GM06990 (cell line): Measurements from ENCODE around the gene RPS24.

ENCODE experiments used
- DNase-seq: peaks from one replicate; pipeline ENCODE4 v3.0.0-alpha.2; 2011; ENCODE audit not compliant: insufficient read length; ENCODE audit errors: extremely low read depth
- H3K27me3 ChIP-seq: replicated peaks from 2 replicates; pipeline ENCODE4 v1.6.0; 2011; ENCODE audit warnings: low read length; ENCODE audit not compliant: control insufficient read depth, insufficient read depth
- H3K36me3 ChIP-seq: 2 replicates; pipeline ENCODE4 v1.5.1; 2011; ENCODE audit warnings: low read length; ENCODE audit not compliant: control insufficient read depth, insufficient read depth
- H3K4me3 ChIP-seq: replicated peaks from 2 replicates; pipeline ENCODE4 v1.5.1; 2011; ENCODE audit warnings: low read depth, mild to moderate bottlenecking, control low read depth, low read length
- TF ChIP-seq, protein P1 (sequence below): IDR thresholded peaks from 2 replicates; pipeline ENCODE4 v1.5.1; 2011; ENCODE audit warnings: low read length, control low read depth, mild to moderate bottlenecking, inconsistent platforms; ENCODE audit not compliant: insufficient read depth, poor library complexity, severe bottlenecking

RPS24 gene

GRCh38 chr10:78042752-78043104 lies 9.1 kb downstream of the RPS24 start:
- TF ChIP-seq, protein P1, sequence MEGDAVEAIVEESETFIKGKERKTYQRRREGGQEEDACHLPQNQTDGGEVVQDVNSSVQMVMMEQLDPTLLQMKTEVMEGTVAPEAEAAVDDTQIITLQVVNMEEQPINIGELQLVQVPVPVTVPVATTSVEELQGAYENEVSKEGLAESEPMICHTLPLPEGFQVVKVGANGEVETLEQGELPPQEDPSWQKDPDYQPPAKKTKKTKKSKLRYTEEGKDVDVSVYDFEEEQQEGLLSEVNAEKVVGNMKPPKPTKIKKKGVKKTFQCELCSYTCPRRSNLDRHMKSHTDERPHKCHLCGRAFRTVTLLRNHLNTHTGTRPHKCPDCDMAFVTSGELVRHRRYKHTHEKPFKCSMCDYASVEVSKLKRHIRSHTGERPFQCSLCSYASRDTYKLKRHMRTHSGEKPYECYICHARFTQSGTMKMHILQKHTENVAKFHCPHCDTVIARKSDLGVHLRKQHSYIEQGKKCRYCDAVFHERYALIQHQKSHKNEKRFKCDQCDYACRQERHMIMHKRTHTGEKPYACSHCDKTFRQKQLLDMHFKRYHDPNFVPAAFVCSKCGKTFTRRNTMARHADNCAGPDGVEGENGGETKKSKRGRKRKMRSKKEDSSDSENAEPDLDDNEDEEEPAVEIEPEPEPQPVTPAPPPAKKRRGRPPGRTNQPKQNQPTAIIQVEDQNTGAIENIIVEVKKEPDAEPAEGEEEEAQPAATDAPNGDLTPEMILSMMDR, result no peak
- Histone ChIP-seq H3K27me3 (no peaks in the 10 kb centered on the region), H3K4me3 (no peak overlapping the region), H3K36me3 (peaks cover 31% of the 10 kb centered on the region)
- no peak for DNase-seq

DNA sequence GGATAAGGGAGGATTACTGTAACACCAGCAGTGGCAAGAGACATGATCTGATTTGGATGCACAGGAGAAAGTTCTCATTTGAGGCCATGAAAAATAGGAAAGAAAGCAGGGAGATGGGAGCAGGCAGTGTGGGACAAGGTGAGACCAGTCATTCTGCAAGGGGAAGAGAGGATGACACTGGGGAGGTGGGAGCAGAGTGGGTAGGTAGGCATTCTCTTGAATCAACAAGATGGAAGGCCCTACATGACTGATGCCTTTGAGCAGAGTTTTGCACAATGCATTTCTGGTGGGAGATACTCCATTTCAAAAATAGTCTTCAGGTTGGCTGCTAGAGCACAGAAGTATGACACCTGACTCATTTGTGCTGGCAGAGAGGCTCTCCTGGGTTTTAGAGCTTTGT lies 10.5 kb downstream of the RPS24 start:
- DNase-seq, result no peak
- H3K27me3 ChIP-seq, result no peaks in the 10 kb centered on the region
- H3K4me3 ChIP-seq, result no peak overlapping the region
- TF ChIP-seq, protein P1, result no peak
- H3K36me3 ChIP-seq, result peaks cover 22% of the 10 kb centered on the region

DNA sequence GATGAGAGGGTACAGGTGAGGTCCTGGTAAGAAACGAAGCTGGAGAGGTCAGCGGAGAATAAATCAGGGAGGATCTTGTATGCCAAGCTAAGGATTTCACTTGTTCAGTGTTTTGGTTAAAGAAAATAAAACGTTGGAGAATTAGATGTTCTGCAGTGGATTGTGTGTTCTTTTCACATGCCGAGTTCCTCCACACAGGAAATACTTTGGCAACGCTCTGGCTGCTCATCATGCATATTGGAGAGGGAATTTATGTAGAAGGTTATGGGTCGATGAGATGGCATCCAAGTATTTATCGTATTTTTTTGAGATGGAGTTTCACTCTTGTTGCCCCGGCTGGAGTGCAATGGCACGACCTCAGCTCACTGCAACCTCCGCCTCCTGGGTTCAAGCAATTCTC lies 11.0 kb downstream of the RPS24 start:
- no peak overlapping the region for H3K4me3 ChIP-seq
- no peaks in the 10 kb centered on the region for H3K27me3 ChIP-seq
- DNase-seq, result no peak
- TF ChIP-seq, protein P1, result no peak
- peaks cover 20% of the 10 kb centered on the region for H3K36me3 ChIP-seq

DNA sequence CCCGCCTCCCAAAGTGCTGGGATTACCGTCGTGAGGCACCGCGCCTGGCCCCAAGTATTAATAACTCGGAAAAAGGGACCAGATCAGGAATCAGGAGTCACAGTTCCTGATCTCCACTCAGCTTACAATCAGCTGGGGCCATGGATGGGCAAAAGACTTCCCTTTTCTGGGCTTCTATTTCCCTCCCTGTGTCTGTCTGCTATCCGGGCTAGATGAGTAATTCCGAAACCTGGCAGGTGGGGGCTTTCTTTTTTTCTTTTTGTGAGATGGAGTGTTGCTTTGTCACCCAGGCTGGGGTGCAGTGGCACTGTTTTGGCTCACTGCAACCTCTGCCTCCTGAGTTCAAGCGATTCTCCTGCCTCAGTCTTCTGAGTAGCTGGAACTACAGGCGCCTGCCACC lies 11.6 kb downstream of the RPS24 start:
- TF ChIP-seq, protein P1, result no peak
- Histone ChIP-seq H3K4me3 (no peak overlapping the region), H3K27me3 (no peaks in the 10 kb centered on the region), H3K36me3 (peaks cover 18% of the 10 kb centered on the region)
- peak; percentile 51 for DNase-seq

- Histone ChIP-seq H3K36me3 (peaks cover 13% of the 10 kb centered on the region), H3K4me3 (no peak overlapping the region), H3K27me3 (no peaks in the 10 kb centered on the region)
- TF ChIP-seq, protein P1, result no peak
- no peak for DNase-seq
Measured at GRCh38 chr10:78045856-78046255, 12.2 kb downstream of the RPS24 start.

DNA sequence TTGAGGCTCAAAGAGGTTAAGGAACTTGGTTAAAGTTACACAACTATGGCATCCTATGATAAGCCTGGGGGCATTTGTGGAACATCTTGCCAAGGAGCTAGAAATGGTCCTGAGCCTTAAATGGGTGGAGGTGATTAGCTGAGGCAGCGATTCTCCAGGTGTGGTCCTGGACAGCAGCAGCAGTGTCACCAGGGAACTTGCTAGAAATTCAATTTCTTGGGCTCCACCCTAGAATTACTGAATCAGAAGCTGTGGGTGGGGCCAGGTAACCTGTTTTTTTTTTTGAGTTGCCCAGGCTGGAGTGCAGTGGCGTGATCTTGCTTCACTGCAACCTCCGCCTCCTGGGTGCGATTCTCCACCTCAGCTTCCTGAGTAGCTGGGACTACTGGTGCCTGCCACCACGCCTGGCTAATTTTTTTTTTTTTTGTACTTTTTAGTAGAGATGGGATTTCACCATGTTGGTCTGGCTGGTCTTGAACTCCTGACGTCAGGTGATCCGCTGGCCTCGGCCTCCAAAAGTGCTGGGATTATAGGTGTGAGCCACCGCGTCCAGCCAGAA lies 13.1 kb downstream of the RPS24 start:
- H3K36me3 ChIP-seq, result peaks cover 5% of the 10 kb centered on the region
- DNase-seq, result no peak
- TF ChIP-seq, protein P1, result no peak
- H3K4me3 ChIP-seq, result no peak overlapping the region
- no peaks in the 10 kb centered on the region for H3K27me3 ChIP-seq
